Measurements from ENCODE around the gene LIG3. TPM values are rescaled to one million over a fixed set of nuclear protein-coding genes. Genes with fewer than 3 reads are reported as not detected.

LIG3 gene
- total RNA-seq, 6 experiments from 2014 or later, result 22.6 to 34.4 (median 31.9) TPM

DNA sequence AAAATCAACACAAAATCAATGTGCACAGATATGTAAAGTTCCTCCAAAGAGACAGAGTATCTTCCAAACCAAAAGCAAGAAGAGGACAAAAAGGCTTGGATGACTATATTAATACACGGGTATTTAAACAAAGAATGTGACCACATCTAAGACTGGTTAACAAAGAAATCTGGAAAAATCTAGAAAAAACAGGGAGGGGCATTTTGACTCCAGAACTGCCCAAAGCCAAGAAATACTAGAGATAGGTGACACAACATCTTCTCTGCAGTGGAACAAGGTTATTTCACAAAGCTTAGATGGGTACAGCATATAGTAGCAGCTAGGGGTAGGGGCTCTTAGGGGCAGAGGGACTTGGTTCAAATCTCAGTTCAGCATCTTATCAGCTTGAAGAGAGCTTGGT, 72.9 kb downstream of the LIG3 start:
- no peak overlapping the region; the same call in 1 of the 2 replicates for H3K27ac Mint-ChIP-seq
- H3K27me3 Mint-ChIP-seq (ENCODE audit: insufficient read depth), result peaks cover 2% of the 10 kb centered on the region
- peaks cover 30% of the 10 kb centered on the region for H3K4me1 Mint-ChIP-seq (ENCODE audit: low read depth)
- no peak overlapping the region for H3K4me3 Mint-ChIP-seq
- TF ChIP-seq, protein P1, sequence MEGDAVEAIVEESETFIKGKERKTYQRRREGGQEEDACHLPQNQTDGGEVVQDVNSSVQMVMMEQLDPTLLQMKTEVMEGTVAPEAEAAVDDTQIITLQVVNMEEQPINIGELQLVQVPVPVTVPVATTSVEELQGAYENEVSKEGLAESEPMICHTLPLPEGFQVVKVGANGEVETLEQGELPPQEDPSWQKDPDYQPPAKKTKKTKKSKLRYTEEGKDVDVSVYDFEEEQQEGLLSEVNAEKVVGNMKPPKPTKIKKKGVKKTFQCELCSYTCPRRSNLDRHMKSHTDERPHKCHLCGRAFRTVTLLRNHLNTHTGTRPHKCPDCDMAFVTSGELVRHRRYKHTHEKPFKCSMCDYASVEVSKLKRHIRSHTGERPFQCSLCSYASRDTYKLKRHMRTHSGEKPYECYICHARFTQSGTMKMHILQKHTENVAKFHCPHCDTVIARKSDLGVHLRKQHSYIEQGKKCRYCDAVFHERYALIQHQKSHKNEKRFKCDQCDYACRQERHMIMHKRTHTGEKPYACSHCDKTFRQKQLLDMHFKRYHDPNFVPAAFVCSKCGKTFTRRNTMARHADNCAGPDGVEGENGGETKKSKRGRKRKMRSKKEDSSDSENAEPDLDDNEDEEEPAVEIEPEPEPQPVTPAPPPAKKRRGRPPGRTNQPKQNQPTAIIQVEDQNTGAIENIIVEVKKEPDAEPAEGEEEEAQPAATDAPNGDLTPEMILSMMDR (IDR thresholded peaks at IDR 0.05), result no peak
- no peaks in the 10 kb centered on the region for H3K36me3 Mint-ChIP-seq (ENCODE audit: low read depth)
- H3K9me3 Mint-ChIP-seq, result no peaks in the 10 kb centered on the region
- no peak for DNase-seq

DNA sequence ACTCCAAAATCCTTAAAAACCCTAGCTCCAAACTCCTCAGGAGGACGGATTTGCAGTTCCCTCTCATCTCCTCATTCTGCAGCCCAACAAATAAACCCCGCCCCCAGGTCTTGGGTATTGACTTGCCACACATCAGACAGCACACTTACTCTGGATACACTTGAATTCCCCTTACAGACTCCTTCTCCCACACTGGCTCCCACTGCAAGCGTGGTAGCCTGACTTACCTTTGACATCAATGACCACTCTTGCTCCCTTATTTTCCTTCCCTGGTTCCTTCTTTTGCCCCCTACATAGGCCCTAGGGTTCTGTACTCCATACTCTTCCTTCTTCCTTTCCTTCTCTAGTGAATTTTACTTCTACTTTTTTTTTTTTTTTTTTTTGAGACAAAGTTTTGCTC, 75.7 kb downstream of the LIG3 start:
- Mint-ChIP-seq H3K4me1 (ENCODE audit: low read depth) (peaks cover 30% of the 10 kb centered on the region), H3K9me3 (no peaks in the 10 kb centered on the region), H3K4me3 (no peak overlapping the region), H3K36me3 (ENCODE audit: low read depth) (peaks cover 19% of the 10 kb centered on the region), H3K27ac (no peak overlapping the region), H3K27me3 (ENCODE audit: insufficient read depth) (peaks cover 2% of the 10 kb centered on the region)
- TF ChIP-seq, protein P1 (IDR thresholded peaks at IDR 0.05), result no peak
- DNase-seq, result no peak

DNA sequence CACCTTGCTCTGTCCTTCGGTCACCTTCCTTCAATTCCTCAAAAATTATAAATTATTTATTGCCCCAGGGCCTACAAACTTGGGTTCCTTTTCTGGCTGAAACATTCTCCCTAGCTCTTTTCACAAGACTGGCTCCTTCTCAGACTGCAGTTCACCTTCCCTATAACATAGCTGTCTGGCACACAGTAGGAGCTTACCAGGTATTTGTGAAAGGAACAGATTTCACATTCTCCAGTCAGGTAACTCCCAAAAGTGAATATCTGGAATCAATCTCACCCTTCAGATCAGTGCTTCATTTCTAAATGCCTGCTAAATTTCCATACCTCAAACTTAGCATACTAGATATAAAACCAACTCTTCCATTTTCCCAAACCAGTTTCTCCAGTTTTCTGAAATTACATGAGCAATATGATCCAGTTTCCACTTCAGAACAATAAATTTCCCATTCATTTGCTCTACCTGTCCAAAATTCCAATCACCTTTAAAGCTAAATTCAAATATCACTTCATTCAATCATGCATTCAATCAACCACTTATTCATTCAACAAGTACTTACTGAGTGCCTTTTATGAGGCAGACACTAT, 77.1 kb downstream of the LIG3 start:
- TF ChIP-seq, protein P1 (IDR thresholded peaks at IDR 0.05), result no peak
- Mint-ChIP-seq H3K9me3 (no peaks in the 10 kb centered on the region), H3K27me3 (ENCODE audit: insufficient read depth) (peaks cover 2% of the 10 kb centered on the region), H3K27ac (no peak overlapping the region), H3K4me1 (ENCODE audit: low read depth) (peaks cover 18% of the 10 kb centered on the region), H3K36me3 (ENCODE audit: low read depth) (peaks cover 22% of the 10 kb centered on the region), H3K4me3 (no peak overlapping the region)
- no peak for DNase-seq

Other genes with a start within 250 kb of the LIG3 start
- gene CCT6B, start 19.1 kb upstream of the LIG3 start, total RNA-seq (2021; fragmentation: NEBNext Ultra II Directional; extraction: Animal tissue kit (Norgen Biotek cat#: 25700)), result 1 to 10 TPM; 1.1 to 2.1 (median 1.4) TPM
- gene ZNF830, start 19.0 kb upstream of the LIG3 start, total RNA-seq (2021; fragmentation: NEBNext Ultra II Directional; extraction: Animal tissue kit (Norgen Biotek cat#: 25700)), result 10 to 100 TPM in 4 of 6 experiments, 1 to 10 TPM in 2; 9.6 to 14.8 (median 11.8) TPM
- gene RFFL, start 83.2 kb downstream of the LIG3 start, total RNA-seq (2021; fragmentation: NEBNext Ultra II Directional; extraction: Animal tissue kit (Norgen Biotek cat#: 25700)), result 10 to 100 TPM; 12.0 to 18.5 (median 13.6) TPM
- gene RAD51D, start 139.3 kb downstream of the LIG3 start, total RNA-seq (2021; fragmentation: NEBNext Ultra II Directional; extraction: Animal tissue kit (Norgen Biotek cat#: 25700)), result 10 to 100 TPM in 5 of 6 experiments, 1 to 10 TPM in 1; 8.9 to 14.1 (median 12.7) TPM
- gene FNDC8, start 141.1 kb downstream of the LIG3 start, total RNA-seq (2021; fragmentation: NEBNext Ultra II Directional; extraction: Animal tissue kit (Norgen Biotek cat#: 25700)), result not detected
- 10 to 100 TPM; 15.2 to 21.0 (median 18.5) TPM for gene NLE1, start 161.8 kb downstream of the LIG3 start, total RNA-seq (2021; fragmentation: NEBNext Ultra II Directional; extraction: Animal tissue kit (Norgen Biotek cat#: 25700))
- not detected for gene UNC45B, start 167.3 kb downstream of the LIG3 start, total RNA-seq (2021; fragmentation: NEBNext Ultra II Directional; extraction: Animal tissue kit (Norgen Biotek cat#: 25700))
- not detected for gene SLC35G3, start 213.9 kb downstream of the LIG3 start, total RNA-seq (2021; fragmentation: NEBNext Ultra II Directional; extraction: Animal tissue kit (Norgen Biotek cat#: 25700))

All from HFFc6 (cell line).